ENCODE measurements around the gene SHISA9.

Gene SHISA9

DNA sequence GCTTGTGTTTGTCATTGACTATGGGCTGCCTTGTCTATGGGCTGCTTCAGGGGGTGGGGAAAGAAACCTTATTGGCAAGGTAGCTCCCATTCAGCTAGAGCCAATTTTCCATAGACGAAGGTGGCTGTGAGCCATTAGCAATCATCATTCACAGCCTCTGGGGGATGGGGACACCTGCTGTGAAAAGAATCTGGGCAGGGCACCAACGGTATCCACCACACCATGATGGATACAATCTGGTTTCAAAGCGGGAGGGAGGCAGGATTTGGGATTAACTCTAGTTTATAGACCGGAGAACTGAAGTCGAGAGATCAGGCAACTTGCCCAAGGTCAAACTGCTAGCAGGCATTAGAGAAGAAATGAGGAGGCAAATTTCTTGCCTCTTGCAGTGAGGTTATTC is 182.3 kb downstream of the SHISA9 start:
- DNase-seq: no peak

GRCh38 chr16:13084331-13084730 is 182.9 kb downstream of the SHISA9 start:
- no peak for DNase-seq

GRCh38 chr16:13093661-13094060 is 192.3 kb downstream of the SHISA9 start:
- DNase-seq: no peak

DNA sequence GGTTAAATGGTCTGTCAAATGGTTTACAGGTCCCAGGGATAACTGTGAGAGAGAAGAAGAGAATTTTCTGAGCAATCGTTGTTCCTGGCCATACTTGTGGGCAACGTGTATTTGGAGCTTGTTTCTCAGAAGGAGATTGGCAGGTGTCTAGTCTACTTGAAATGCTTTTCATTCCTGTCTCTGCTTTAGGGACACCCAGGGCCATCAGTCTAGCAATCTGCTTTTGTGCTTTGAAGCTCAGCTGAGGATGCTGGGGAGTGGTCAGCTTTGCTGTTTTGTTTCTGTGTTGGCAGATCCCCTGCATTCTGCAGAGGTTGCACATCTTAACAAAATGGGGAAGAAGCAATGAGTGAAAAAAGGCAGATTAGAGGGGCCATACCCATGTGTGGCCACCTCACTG is 193.7 kb downstream of the SHISA9 start:
- no peak for DNase-seq

DNA sequence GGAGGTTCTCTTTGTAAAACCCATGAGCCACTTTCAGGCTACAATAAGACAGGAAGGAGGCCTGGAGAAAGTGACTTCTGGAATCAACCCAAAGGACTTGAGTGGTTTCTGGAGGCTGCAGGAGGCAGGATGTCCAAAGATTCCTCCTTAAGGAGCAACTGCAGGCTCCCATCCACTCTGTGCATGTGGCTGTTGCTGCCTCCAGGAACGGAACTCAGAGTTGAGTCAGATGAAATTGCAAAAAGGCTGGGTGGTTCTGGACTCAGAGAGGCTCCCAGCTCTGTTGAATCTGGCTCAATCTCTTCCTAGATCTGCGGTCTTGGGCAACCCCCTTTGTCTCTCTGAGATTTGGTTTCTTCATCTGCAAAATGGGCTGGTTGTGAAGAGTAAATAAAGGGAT is 197.1 kb downstream of the SHISA9 start:
- no peak for DNase-seq

GRCh38 chr16:13099822-13100221 is 198.4 kb downstream of the SHISA9 start:
- no peak for DNase-seq

DNA sequence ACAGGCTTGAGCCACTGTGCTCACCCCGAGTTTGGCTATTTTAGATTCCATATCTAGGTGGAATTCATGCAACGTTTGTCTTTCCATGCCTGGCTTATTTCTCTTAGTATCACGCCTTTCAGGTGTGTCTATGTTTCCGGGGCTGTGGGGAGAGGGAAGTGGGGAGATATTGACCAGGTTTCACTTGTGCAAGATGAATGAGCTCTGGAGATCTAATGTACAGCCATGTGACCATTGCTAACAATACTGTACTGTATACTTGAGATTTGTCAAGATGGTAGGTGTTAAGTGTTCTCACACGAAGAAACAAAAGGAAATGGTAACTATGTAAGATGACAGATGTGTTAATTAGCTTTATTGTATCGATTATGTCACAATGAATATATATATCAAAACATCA is 199.6 kb downstream of the SHISA9 start:
- no peak for DNase-seq

- DNase-seq: no peak
Measured at GRCh38 chr16:13101828-13102227, 200.4 kb downstream of the SHISA9 start.

DNA sequence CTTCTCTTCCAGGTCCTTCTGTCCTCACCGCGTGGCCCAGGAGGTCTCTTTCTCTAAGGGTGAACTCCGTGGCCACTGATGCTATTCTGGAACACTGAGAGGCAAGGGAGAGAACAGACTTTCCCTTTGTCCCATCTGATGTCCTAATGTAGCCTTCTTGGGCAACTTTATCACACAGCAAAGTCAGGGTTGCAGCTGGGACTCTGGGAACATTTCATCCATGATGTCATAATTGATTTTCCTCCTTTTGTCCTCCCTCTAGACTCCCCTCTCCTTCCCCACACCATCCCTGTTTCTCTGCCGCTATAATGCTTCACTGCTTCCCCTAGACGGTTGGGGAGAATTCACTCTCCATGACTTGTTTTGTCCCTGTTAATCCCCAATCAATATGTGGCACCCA is 201.0 kb downstream of the SHISA9 start:
- DNase-seq: no peak

DNA sequence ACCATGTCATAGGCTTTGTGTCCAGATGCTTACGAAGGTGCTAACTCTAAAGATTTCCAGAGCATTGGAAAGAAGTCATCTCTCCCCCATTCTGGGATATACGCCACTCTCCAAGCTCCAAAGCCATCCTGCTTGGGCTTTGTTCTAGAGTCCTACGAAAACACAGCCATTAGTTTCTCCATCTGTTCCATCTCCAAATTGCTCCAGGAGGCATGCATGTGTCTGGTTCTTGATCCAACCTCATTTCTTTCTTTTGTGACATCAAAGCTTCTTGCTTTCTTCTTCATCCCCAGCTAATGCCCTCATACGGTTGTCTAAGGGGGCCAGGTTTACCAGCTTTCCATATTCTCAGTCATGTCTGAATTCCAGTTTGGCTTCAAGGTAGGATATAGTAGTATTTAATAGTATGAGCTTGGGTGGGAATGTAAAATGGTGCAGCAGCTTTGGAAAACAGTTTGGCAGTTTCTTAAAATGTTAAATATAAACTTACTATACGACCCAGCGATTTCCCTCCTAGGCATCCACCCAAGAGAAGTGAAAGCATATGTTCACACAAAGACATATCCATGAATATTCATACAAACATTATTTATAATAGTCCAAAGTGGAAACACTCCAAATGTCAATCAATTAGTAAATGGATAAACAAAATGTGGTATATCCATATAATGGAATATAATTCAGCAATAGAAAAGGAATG is 202.6 kb downstream of the SHISA9 start:
- no peak for DNase-seq

DNA sequence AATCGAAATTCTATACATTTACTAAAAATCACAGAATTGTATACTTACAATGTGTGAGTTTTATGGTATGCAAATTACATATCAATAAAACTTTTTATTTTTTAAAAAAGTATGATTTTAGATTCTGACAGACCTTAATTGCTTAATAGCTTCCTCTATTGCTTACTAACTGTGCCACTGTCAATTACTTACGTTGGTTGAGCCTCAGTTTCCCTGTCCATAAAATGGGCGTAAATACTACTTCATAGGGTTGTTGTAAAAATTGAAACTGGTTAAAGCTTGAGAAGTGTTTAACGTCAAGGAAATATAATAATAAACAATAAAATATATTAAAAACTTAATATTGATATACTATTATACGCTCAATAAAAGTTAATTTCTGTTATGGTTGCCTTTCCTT is 203.4 kb downstream of the SHISA9 start:
- DNase-seq: no peak

GRCh38 chr16:13105427-13105826 is 204.0 kb downstream of the SHISA9 start:
- DNase-seq: no peak

DNA sequence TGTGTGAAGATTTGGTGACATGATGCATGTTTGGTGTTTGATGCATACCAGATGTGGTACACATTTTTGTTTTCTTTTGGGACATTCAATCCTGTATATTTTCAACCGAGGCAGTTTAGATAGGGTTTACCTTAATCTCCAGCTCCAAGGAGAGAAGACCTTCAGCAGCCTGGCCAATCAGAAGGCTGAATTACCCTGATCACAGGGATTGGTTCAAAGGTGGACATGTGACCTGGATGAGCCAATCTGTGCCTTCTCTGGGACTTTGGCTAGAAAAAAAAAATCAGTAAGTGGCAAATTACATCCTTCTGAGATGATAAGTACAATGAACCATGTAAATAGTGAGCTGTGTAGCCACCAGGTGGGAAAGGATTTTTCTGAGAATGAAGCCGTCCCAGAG is 205.1 kb downstream of the SHISA9 start:
- DNase-seq: no peak

DNA sequence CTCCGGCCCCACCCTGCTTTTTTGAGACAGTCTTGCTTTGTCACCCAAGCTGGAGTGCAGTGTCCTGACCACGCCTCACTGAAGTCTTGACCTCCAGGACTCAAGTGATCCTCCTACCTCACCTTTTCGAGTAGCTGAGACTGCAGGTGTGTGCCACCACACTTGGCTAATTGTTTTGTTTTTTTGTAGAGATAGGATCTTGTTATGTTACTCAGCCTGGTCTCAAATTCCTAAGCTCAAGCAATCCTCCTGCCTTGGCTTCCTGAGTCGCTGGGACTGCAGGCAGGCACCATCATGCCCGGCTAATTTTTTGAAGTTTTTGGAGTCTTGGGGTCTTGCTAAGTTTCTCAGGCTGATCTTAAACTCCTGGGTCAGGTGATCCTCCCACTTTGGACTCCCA is 206.7 kb downstream of the SHISA9 start:
- DNase-seq: no peak

- DNase-seq: no peak
Measured at GRCh38 chr16:13109171-13109570, 207.8 kb downstream of the SHISA9 start.

- DNase-seq: no peak
Measured at GRCh38 chr16:13110124-13110796, 208.9 kb downstream of the SHISA9 start.

GRCh38 chr16:13111747-13112146 is 210.3 kb downstream of the SHISA9 start:
- DNase-seq: no peak

GRCh38 chr16:13113741-13114140 is 212.3 kb downstream of the SHISA9 start:
- no peak for DNase-seq

DNA sequence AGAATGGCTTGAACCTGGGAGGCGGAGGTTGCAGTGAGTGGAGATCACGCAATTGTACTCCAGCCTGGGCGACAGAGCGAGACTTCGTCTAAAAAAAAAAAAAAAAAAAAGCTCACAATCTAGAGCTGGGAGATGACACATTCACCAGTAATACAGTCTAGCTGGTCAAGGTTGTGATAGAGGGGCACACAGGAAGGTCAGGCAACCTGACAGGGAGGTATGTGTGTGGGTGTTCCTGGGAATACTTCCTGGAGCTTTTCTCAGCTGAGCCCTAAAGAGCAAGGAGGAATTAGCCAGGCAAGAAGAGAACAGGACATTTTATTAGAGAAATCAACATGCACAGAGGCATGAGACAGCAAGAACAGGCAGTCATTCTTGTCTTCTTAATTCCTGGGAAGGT is 216.7 kb downstream of the SHISA9 start:
- no peak for DNase-seq

DNA sequence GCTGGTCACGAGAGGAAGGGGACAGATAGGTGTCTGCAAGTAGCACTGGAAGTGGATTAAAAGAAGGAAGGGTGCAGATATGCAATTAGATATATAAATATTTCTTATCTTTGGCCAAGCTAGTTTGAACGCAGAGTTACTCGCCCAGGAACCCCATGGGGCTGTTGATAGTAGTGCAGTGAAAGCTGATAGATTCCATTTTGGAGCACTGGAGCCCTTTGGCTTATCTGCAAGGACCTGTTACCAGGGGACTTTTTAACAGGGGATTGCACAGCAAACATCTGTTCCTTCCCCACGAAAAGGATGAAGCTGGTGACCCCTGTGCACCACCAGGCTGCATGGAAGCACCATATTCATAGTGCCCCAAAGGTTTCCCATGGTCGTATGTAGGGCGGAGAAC is 218.7 kb downstream of the SHISA9 start:
- DNase-seq: no peak

DNA sequence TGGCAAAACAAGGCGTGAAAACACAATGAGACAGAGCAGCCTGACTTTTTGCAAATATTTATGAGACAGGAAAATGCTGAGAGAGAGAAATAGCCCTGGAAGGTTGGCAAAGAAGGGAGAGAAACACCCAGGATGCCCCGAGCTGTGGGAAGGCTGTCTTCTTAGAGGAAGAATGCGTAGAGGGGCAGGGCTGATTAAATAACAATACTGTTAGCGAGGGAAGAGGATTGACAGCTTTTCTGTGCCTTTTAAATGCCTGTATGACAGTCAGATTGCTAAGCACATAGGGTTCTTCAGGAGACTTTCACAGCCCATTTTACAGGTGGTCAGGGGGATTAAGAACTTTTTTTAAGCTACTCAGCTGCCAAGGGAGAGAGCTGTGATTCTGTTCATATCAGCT is 219.2 kb downstream of the SHISA9 start:
- no peak for DNase-seq

DNA sequence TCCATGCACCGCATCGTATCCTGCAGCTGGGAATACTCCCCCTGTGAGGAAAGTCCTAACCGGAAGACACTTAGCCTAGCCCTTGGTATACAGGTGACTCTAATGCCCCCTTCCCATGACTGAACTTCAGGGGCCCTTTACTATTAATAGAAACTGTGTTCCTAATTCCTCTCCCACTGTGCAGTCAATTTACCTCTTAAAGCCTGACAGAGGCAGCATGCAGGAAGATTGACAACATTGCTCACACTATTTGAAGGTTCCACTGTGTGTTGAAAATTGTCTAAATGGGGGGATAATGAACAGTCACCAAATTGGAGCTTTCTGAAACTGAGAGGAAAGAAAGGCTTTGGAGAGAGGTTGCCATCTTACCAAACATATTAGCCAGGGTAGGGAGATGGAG is 222.6 kb downstream of the SHISA9 start:
- DNase-seq: no peak

- no peak for DNase-seq
Measured at GRCh38 chr16:13127144-13127543, 225.7 kb downstream of the SHISA9 start.

DNA sequence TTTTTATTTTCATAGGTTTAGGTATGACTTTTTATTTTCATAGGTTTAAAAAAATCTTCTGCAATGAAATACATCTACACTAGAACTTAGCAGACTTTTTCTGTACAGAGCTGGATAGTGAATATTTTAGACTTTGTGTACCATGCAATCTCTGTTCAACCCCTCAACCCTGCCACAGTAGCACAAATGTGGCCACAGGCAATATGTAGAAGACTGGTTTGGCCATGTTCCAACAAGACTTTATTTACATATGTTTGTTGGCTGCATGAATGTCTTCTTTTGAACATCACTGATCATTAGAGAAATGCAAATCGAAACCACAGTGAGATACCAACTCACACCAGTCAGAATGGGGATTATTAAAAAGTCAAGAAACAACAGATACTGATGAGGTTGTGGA is 229.2 kb downstream of the SHISA9 start:
- no peak for DNase-seq

GRCh38 chr16:13134836-13135235 is 233.4 kb downstream of the SHISA9 start:
- DNase-seq: no peak

All from stimulated activated CD4-positive, alpha-beta T cell treated with anti-CD3 and anti-CD28 coated beads, Interleukin-2, amount 100 ng/mL, for 24 hours (primary cell).